ENCODE measurements around the gene POLR2H.

Gene POLR2H

DNA sequence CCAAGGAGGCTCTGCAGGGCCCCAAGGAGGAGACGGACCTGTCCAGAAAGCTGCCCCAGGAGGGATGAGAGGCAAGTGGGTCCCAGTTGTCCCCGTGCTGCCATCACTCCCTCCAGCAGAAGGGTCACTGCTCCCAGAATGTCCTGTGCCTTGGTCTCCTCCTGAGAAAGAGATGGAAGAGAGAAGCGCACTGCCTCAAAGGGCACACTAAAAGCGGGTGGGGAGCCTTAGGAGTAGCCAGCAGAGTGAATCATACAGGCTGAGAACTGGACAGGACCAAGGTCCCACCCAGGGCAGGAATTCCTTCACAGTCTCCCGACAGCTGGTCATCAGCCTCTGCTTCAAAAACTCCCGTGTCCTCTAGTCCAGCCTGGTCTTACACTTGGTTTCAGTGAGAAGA, 11.9 kb downstream of the POLR2H start:
- DNase-seq = no peak

DNA sequence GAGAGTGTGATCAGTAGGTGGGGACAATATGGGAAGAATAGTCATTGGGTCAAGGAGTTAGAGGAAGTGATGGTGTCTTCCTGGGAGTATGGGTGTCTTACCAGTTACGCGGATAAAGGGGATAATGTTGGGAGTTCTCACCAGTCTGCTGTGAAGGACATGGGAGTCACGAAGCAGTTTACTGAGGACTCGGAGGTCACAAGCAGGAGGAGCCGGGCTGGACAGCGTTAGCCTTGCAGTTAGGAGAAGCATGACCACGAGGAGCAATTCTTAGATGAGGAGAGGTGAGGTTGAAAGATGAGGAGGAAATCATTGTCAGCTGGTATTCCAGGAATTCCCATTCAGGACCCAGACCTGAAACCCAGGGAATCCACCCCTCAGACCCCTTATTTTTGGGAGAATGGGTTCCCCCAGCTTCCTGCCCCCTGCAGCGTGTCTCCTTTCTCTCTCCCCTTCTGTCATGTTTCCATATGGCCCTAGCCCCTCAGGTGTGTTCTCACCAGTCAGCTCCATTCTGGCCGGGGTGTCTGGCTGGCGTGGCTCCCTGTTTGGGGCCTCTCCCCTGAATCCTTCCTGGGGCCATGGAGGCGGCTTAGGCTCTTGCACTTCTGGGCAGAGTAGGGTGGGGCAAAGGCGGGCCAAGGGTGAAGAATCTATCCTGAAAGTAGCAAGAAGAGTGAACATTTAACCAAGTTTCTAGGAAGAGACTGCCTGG, 14.4 kb downstream of the POLR2H start:
- DNase-seq = no peak

- no peak for DNase-seq
These were observed 15.9 kb downstream of the POLR2H start for GRCh38 chr3:184377374-184377773.

DNA sequence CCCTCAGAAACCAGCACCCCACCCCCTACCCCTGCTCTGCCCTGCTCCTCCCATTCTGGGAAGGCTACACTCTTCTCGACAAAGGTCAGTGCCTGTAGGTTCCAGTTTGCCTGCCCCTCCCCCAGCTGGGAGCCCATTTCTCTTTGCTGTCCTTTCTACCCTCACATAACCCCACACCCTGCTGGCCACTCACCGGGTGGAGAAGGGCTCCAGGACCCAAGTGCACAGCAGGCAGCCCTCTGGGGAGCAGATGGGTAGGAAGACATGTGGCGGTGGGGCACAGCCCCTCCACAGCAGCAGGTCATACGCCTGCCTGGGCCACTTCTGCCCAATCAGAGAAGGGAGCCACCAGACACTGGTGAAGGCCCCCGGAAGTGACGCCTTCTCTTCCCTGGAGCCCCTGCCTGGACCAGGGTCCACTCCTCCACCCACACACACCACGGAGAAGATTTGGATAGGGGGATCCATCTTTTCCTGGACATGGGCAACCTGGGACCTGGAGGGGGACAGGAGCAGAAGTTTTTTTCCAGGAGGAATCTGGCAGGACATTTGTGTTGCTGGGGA, 16.5 kb downstream of the POLR2H start, which contains the start of gene THPO:
TSS of gene THPO (minus strand) at position 326 of the 564 bp plus-strand sequence. CDS start 1,948 bp downstream, outside the sequence.
- DNase-seq = peak; percentile 68

GRCh38 chr3:184378651-184379357, 17.3 kb downstream of the POLR2H start:
- DNase-seq = no peak

DNA sequence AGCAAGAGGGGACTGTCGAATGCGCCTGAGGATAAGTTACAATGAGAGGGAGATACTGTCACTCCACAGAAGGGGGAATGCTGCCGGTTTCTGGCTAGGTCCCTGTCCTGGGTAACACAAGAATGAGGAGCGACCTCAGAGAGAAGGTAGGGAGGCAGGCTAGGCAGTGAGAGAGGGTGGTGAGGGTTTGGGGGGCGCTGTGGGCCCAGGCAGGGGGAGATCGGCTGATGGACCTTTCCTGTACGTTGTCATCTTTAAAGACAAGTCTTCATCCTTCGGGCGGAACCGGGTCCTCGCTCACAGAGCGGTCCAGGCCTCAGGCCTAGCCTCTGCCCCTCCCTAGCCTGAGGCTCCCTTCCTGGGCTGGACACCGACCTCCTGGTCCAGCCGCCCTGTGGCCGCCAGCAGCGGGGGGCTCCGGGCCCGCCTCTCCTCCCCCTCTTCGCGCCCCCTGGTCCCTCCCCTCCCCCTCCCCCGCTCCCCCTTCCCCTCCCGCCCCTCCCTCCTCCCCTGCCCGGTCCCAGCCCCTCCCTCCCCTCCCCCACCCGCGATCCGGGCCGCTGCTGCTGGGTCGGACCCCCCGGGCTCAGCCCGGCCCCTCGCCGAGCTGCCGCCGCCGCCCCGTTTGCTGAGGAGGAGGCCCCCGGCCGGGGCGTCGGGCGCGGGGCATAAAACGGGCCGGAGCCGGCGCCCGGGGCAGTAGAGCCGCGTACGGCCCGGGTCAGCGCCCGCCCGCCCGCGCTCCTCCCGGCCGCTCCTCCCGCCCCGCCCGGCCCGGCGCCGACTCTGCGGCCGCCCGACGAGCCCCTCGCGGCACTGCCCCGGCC, 18.1 kb downstream of the POLR2H start, which contains the start of gene CHRD:
TSS of gene CHRD (plus strand) at position 697 of the 827 bp plus-strand sequence. CDS start 265 bp downstream, outside the sequence.
- no peak for DNase-seq

- DNase-seq = no peak
These were observed 18.7 kb downstream of the POLR2H start for GRCh38 chr3:184380185-184380626.

- no peak for DNase-seq
These were observed 19.2 kb downstream of the POLR2H start for GRCh38 chr3:184380627-184381260.

- no peak for DNase-seq
These were observed 20.0 kb downstream of the POLR2H start for GRCh38 chr3:184381261-184382224.

DNA sequence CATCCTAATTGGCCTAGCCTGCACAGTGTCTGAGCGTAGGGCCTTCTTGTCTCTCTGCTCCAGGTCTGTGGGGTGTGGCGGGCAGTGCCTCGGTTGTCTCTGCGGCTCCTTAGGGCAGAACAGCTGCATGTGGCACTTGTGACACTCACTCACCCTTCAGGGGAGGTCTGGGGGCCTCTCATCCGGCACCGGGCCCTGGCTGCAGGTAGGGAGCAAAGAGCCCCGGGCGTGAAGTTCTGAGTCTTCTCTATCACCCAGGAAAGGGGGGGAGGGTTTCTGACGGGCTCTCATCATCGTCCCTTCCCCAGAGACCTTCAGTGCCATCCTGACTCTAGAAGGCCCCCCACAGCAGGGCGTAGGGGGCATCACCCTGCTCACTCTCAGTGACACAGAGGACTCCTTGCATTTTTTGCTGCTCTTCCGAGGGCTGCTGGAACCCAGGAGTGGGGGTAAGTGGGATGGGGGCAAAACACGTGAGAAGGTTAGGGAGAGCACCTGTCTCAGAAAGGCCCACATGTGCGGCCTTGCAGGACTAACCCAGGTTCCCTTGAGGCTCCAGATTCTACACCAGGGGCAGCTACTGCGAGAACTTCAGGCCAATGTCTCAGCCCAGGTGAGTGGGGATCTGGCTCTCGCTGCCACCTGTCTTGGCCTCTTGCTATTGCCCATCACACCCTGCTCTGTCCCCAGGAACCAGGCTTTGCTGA, 21.0 kb downstream of the POLR2H start:
- DNase-seq = no peak

DNA sequence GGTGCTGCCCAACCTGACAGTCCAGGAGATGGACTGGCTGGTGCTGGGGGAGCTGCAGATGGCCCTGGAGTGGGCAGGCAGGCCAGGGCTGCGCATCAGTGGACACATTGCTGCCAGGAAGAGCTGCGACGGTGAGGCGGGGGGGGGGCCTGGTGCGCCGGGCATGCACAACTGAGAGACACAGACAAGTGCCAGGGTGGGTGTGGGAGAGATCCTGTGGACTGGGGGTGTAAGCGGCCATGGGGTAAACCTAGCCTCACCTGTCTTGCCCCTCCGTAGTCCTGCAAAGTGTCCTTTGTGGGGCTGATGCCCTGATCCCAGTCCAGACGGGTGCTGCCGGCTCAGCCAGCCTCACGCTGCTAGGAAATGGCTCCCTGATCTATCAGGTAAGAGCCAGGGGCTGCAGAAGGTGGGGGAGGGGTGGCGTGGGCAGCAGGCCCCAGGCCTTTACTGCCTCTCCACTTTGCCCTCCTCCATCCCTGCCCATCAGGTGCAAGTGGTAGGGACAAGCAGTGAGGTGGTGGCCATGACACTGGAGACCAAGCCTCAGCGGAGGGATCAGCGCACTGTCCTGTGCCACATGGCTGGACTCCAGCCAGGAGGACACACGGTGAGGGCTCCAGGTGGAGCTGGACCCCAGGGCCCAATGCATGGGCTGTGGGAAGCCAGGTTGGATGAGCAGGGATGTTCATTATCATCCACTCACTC, 21.7 kb downstream of the POLR2H start:
- DNase-seq = no peak

GRCh38 chr3:184384342-184384741, 22.8 kb downstream of the POLR2H start:
- no peak for DNase-seq

- DNase-seq = no peak
These were observed 23.4 kb downstream of the POLR2H start for GRCh38 chr3:184384856-184385422.

DNA sequence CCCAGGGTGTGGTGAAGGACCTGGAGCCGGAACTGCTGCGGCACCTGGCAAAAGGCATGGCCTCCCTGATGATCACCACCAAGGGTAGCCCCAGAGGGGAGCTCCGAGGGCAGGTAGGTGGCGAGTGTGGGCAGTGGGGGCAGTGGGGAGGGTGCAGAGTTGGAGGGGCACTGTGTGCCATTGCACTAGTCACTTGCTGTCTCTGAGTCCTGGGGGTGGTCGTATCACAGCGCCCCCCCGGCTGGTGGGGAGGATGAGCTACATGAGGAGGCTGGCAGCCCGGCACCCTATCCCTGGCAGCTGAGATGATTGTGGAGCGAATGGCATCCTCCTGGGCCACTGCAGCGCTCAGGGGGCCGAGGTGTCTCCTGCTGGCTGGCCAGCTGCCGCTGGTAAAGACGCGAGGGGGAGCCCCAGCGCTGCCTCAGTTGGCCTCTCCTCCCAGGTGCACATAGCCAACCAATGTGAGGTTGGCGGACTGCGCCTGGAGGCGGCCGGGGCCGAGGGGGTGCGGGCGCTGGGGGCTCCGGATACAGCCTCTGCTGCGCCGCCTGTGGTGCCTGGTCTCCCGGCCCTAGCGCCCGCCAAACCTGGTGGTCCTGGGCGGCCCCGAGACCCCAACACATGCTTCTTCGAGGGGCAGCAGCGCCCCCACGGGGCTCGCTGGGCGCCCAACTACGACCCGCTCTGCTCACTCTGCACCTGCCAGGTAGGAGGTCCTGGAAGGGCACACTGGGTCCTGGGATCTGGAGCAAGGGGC, 24.7 kb downstream of the POLR2H start:
- no peak for DNase-seq

DNA sequence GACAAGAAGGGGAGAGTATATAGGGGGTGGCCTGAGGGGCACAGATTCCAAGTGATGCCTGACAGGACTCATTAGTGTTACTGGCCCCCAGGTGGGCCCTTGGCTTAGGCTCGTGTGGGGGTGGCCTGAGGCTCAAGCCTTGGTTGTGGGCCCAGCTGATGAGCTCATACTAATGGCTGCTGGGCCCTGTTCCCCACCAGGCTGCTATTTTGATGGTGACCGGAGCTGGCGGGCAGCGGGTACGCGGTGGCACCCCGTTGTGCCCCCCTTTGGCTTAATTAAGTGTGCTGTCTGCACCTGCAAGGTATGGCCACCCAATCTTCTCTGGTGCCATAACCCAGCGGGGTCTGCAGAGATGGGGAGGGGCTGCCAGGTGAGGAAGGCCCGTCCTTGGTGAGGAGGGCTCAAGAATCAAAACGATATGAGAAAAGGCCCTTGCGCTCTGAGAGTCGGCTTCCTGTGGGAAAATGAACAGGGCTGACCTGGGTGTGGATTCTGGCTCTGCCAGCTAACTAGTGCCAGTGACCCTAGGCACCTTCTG, 25.7 kb downstream of the POLR2H start:
- DNase-seq = no peak

GRCh38 chr3:184388164-184388935, 26.8 kb downstream of the POLR2H start:
- no peak for DNase-seq

- no peak for DNase-seq
These were observed 27.4 kb downstream of the POLR2H start for GRCh38 chr3:184388936-184389230.

DNA sequence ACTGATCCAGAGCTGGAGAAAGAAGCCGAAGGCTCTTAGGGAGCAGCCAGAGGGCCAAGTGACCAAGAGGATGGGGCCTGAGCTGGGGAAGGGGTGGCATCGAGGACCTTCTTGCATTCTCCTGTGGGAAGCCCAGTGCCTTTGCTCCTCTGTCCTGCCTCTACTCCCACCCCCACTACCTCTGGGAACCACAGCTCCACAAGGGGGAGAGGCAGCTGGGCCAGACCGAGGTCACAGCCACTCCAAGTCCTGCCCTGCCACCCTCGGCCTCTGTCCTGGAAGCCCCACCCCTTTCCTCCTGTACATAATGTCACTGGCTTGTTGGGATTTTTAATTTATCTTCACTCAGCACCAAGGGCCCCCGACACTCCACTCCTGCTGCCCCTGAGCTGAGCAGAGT, 27.9 kb downstream of the POLR2H start:
- no peak for DNase-seq
